ENCODE measurements around the gene HOXB5.

The HOXB5 gene

GRCh38 chr17:48593126-48593829, at the start of gene HOXB5:
Gene HOXB5, minus strand, starts transcription at chr17:48593779. Its CDS starts 97 bp downstream, at chr17:48593682.
- Histone ChIP-seq H3K27me3 (ENCODE audit: insufficient read depth, low read length, poor library complexity) (peaks cover 22% of the 10 kb centered on the region), H3K27ac (ENCODE audit: low read length) (no peak within 1 kb of the TSS), H2AFZ (ENCODE audit: low read depth, low read length) (no peak within 1 kb of the TSS), H4K20me1 (ENCODE audit: insufficient read depth, low read length) (no peaks in the 10 kb centered on the region), H3K4me1 (ENCODE audit: insufficient read depth, low read length) (no peaks in the 10 kb centered on the region), H3K9me3 (ENCODE audit: insufficient read depth, low read length, severe bottlenecking) (no peaks in the 10 kb centered on the region), H3K9ac (ENCODE audit: low read depth, low read length) (no peak within 1 kb of the TSS), H3K4me2 (ENCODE audit: insufficient read depth, low read length) (no peak within 1 kb of the TSS), H3K4me3 (ENCODE audit: low read depth in 1 of 2, low read length in 2 of 2) (no peak within 1 kb of the TSS), H3K36me3 (ENCODE audit: insufficient read depth, low read length) (no peaks in the 10 kb centered on the region), H3K79me2 (ENCODE audit: insufficient read depth, low read length) (no peaks in the 10 kb centered on the region)
- DNase-seq: no peak
- ATAC-seq (ENCODE audit: insufficient read depth, low read depth): no peak
- TF ChIP-seq EZH2 (IDR thresholded peaks at IDR 0.05; ENCODE audit: borderline replicate concordance, low read depth, low read length, severe bottlenecking): no peak
- no peak for TF ChIP-seq CTCF (IDR thresholded peaks at IDR 0.05; ENCODE audit: borderline replicate concordance, extremely low read depth, low read length, poor library complexity, severe bottlenecking)

GRCh38 chr17:48642843-48643696, 49.5 kb upstream of the HOXB5 start:
- Histone ChIP-seq H3K36me3 (ENCODE audit: insufficient read depth, low read length) (no peaks in the 10 kb centered on the region), H3K4me3 (ENCODE audit: low read depth in 1 of 2, low read length in 2 of 2) (no peak overlapping the region), H4K20me1 (ENCODE audit: insufficient read depth, low read length) (no peaks in the 10 kb centered on the region), H3K27ac (ENCODE audit: low read length) (no peak overlapping the region), H3K79me2 (ENCODE audit: insufficient read depth, low read length) (no peaks in the 10 kb centered on the region), H3K9ac (ENCODE audit: low read depth, low read length) (no peak overlapping the region), H3K4me1 (ENCODE audit: insufficient read depth, low read length) (no peaks in the 10 kb centered on the region), H2AFZ (ENCODE audit: low read depth, low read length) (no peak overlapping the region), H3K4me2 (ENCODE audit: insufficient read depth, low read length) (no peak overlapping the region), H3K27me3 (ENCODE audit: insufficient read depth, low read length, poor library complexity) (peaks cover 34% of the 10 kb centered on the region), H3K9me3 (ENCODE audit: insufficient read depth, low read length, severe bottlenecking) (no peaks in the 10 kb centered on the region)
- no peak for DNase-seq
- no peak for TF ChIP-seq CTCF (IDR thresholded peaks at IDR 0.05; ENCODE audit: borderline replicate concordance, extremely low read depth, low read length, poor library complexity, severe bottlenecking)
- TF ChIP-seq EZH2 (IDR thresholded peaks at IDR 0.05; ENCODE audit: borderline replicate concordance, low read depth, low read length, severe bottlenecking): no peak
- ATAC-seq (ENCODE audit: insufficient read depth, low read depth): no peak

- no peak for DNase-seq
- H4K20me1 ChIP-seq (ENCODE audit: insufficient read depth, low read length): no peaks in the 10 kb centered on the region
- TF ChIP-seq CTCF (IDR thresholded peaks at IDR 0.05; ENCODE audit: borderline replicate concordance, extremely low read depth, low read length, poor library complexity, severe bottlenecking): no peak
- TF ChIP-seq EZH2 (IDR thresholded peaks at IDR 0.05; ENCODE audit: borderline replicate concordance, low read depth, low read length, severe bottlenecking): no peak
- no peaks in the 10 kb centered on the region for H3K9me3 ChIP-seq (ENCODE audit: insufficient read depth, low read length, severe bottlenecking)
- no peak overlapping the region for H2AFZ ChIP-seq (ENCODE audit: low read depth, low read length)
- H3K4me1 ChIP-seq (ENCODE audit: insufficient read depth, low read length): no peaks in the 10 kb centered on the region
- no peak overlapping the region for H3K27ac ChIP-seq (ENCODE audit: low read length)
- H3K27me3 ChIP-seq (ENCODE audit: insufficient read depth, low read length, poor library complexity): peaks cover 42% of the 10 kb centered on the region
- H3K4me3 ChIP-seq (ENCODE audit: low read depth in 1 of 2, low read length in 2 of 2): no peak overlapping the region
- H3K79me2 ChIP-seq (ENCODE audit: insufficient read depth, low read length): no peaks in the 10 kb centered on the region
- H3K36me3 ChIP-seq (ENCODE audit: insufficient read depth, low read length): no peaks in the 10 kb centered on the region
- no peak overlapping the region for H3K4me2 ChIP-seq (ENCODE audit: insufficient read depth, low read length)
- no peak for ATAC-seq (ENCODE audit: insufficient read depth, low read depth)
- H3K9ac ChIP-seq (ENCODE audit: low read depth, low read length): no peak overlapping the region
Measured at GRCh38 chr17:48642059-48642842, 48.7 kb upstream of the HOXB5 start.

Data from DND-41 (cell line).